SK-N-SH (cell line): ENCODE data around the gene PBX1. TPM values are rescaled to one million over a fixed set of nuclear protein-coding genes. Genes with fewer than 3 reads are reported as not detected.

Experiments
- CTCF ChIA-PET: fragments of 300-600, 350-600 bp; formaldehyde crosslinking; extraction: SDS; loops from one replicate; lab custom pipeline; 2021; lab: Yijun Ruan, JAX
- POLR2A ChIA-PET: fragments of 350-600 bp; sonication (Branson Sonifier 250); formaldehyde crosslinking; extraction: SDS; loops from one replicate; lab custom pipeline; 2020; ENCODE audit warnings: antibody characterized with exemption, inconsistent platforms; lab: Yijun Ruan, JAX
- DNase-seq: peaks from one replicate; pipeline ENCODE4 v3.0.0; 2012
- H2AFZ ChIP-seq: fragments of 200-600 bp; sonication (generic); 2 replicates; pipeline ENCODE4 v1.8.1; 2016; ENCODE audit warnings: antibody characterized with exemption, mild to moderate bottlenecking, low read depth
- H3F3A ChIP-seq: fragments of 200-600 bp; sonication (generic); replicated peaks from 2 replicates; pipeline ENCODE3; 2016; ENCODE audit warnings: antibody characterized with exemption, mild to moderate bottlenecking; ENCODE audit not compliant: insufficient read depth
- H3K27ac ChIP-seq, 2 experiments: fragments of 200-500 bp in 1 of 2; fragments of 200-600 bp in 1 of 2; sonication (Bioruptor generic) in 1 of 2; sonication (generic), shearing (Covaris generic) in 1 of 2; 2 replicates each; pipeline versions ENCODE4 v1.5.1 to v1.6.1; 2014 to 2016; ENCODE audit warnings: low read depth in 2 of 2, inconsistent platforms in 1 of 2, low read length in 1 of 2, mild to moderate bottlenecking in 1 of 2, mixed read lengths in 1 of 2
- H3K27me3 ChIP-seq: fragments of 200-600 bp; sonication (generic), shearing (Covaris generic); 2 replicates; pipeline ENCODE4 v1.6.1; 2016; ENCODE audit warnings: mixed run types; ENCODE audit not compliant: insufficient read depth
- H3K36me3 ChIP-seq, 2 experiments: fragments of 200-500 bp in 1 of 2; fragments of 200-600 bp in 1 of 2; sonication (Bioruptor generic) in 1 of 2; sonication (generic) in 1 of 2; replicated peaks in 1 of 2; 2 replicates each; pipeline versions ENCODE3 to v1.5.1; 2014 to 2016; ENCODE audit warnings: low read length in 1 of 2, mild to moderate bottlenecking in 1 of 2; ENCODE audit not compliant: insufficient read depth in 2 of 2, control insufficient read depth in 1 of 2
- H3K4me1 ChIP-seq, 2 experiments: fragments of 200-500 bp in 1 of 2; fragments of 200-600 bp in 1 of 2; sonication (Bioruptor generic) in 1 of 2; sonication (generic), shearing (Covaris generic) in 1 of 2; 2 replicates each; pipeline versions ENCODE4 v1.5.1 to v1.6.1; 2014 to 2016; ENCODE audit warnings: low read depth in 1 of 2, low read length in 1 of 2, mixed run types in 1 of 2; ENCODE audit not compliant: insufficient read depth in 2 of 2, control insufficient read depth in 1 of 2
- H3K4me2 ChIP-seq: fragments of 200-600 bp; sonication (generic), shearing (Covaris generic); 2 replicates; pipeline ENCODE4 v1.6.1; 2017; ENCODE audit warnings: mixed run types
- H3K4me3 ChIP-seq, 2 experiments: fragments of 200-500 bp in 1 of 2; fragments of 200-600 bp in 1 of 2; sonication (Bioruptor generic) in 1 of 2; sonication (generic), shearing (Covaris generic) in 1 of 2; 2 replicates each; pipeline versions ENCODE4 v1.5.1 to v1.8.1; 2014 to 2016; ENCODE audit warnings: low read depth in 2 of 2, inconsistent platforms in 1 of 2, low read length in 1 of 2, mild to moderate bottlenecking in 1 of 2, mixed read lengths in 1 of 2, moderate library complexity in 1 of 2
- H3K79me2 ChIP-seq: fragments of 200-600 bp; sonication (generic); 2 replicates; pipeline ENCODE4 v1.8.1; 2017; ENCODE audit warnings: mild to moderate bottlenecking; ENCODE audit not compliant: insufficient read depth
- H3K9ac ChIP-seq: fragments of 200-600 bp; sonication (generic); 2 replicates; pipeline ENCODE4 v1.6.1; 2017; ENCODE audit warnings: mixed run types
- H3K9me2 ChIP-seq: fragments of 200-600 bp; sonication (generic); 2 replicates; pipeline ENCODE4 v1.6.1; 2017; ENCODE audit warnings: mixed run types
- H3K9me3 ChIP-seq: fragments of 200-600 bp; sonication (generic); 2 replicates; pipeline ENCODE4 v1.6.1; 2017; ENCODE audit warnings: mixed run types, mild to moderate bottlenecking, moderate library complexity
- H4K20me1 ChIP-seq: fragments of 200-600 bp; sonication (generic); 2 replicates; pipeline ENCODE4 v1.6.1; 2017; ENCODE audit warnings: mild to moderate bottlenecking, mixed run types; ENCODE audit not compliant: insufficient read depth
- CTCF ChIP-seq: fragments of 200-600 bp; sonication (generic); IDR thresholded peaks from 2 replicates; pipeline ENCODE4 v1.6.1; 2017; ENCODE audit warnings: antibody characterized with exemption, mild to moderate bottlenecking, moderate library complexity
- FOSL2 ChIP-seq: IDR thresholded peaks from 2 replicates; pipeline ENCODE4 v1.4.0; 2012; ENCODE audit warnings: low read depth, mild to moderate bottlenecking, moderate library complexity, borderline replicate concordance
- IRF3 ChIP-seq: fragments of 150-350 bp; IDR thresholded peaks from 2 replicates; pipeline ENCODE4 v1.6.1; 2016; ENCODE audit warnings: mild to moderate bottlenecking, low read depth, low read length
- MEF2A ChIP-seq: IDR thresholded peaks from 2 replicates; pipeline ENCODE4 v1.4.0; 2012; ENCODE audit warnings: low read depth, borderline replicate concordance
- NRF1 ChIP-seq: IDR thresholded peaks from 2 replicates; pipeline ENCODE4 v1.6.1; 2012; ENCODE audit warnings: low read depth, mild to moderate bottlenecking, low read length
- POLR2AphosphoS5 ChIP-seq: IDR thresholded peaks from 2 replicates; pipeline ENCODE4 v1.6.1; 2012; ENCODE audit warnings: low read depth, low read length
- RFX5 ChIP-seq: IDR thresholded peaks from 2 replicates; pipeline ENCODE4 v1.6.1; 2012; ENCODE audit warnings: mild to moderate bottlenecking, improper control_type of control experiment, low read length
- RXRA ChIP-seq: IDR thresholded peaks from 2 replicates; pipeline ENCODE4 v1.4.0; 2012; ENCODE audit warnings: low read depth, mild to moderate bottlenecking, borderline replicate concordance
- TAF1 ChIP-seq: IDR thresholded peaks from 2 replicates; pipeline ENCODE4 v1.6.1; 2012; ENCODE audit warnings: low read depth, mild to moderate bottlenecking, low read length, moderate library complexity, borderline replicate concordance
- TEAD4 ChIP-seq: IDR thresholded peaks from 2 replicates; pipeline ENCODE4 v1.4.0; 2012; ENCODE audit warnings: mild to moderate bottlenecking, borderline replicate concordance; ENCODE audit not compliant: insufficient read depth
- USF1 ChIP-seq: IDR thresholded peaks from 2 replicates; pipeline ENCODE4 v1.4.0; 2012; ENCODE audit warnings: low read depth, borderline replicate concordance
- WGBS: methylation state at CpG from one replicate; pipeline ENCODE4 v1.1.6; 2017; ENCODE audit warnings: low lambda C conversion rate; 5-methylcytosine and 5-hydroxymethylcytosine counted together
- polyA plus RNA-seq, 3 experiments: library from polyadenylated mRNA; depleted of rRNA; stranded (reverse); fragments of >200 nt; gene quantifications; 2 replicates each; pipeline ENCODE4 v1.2.3, GENCODE V29; 2012
- TF ChIP-seq, protein P1 (sequence below): fragments of 150-350 bp; IDR thresholded peaks from 2 replicates; pipeline ENCODE4 v1.6.1; 2017; ENCODE audit warnings: antibody characterized with exemption, low read length, low read depth, borderline replicate concordance

Gene PBX1
- polyA plus RNA-seq, 1 of the 3 experiments (the other 2 are of a cell fraction): 27.0 TPM

- H3K27ac ChIP-seq: no peak overlapping the region; a peak in 1 of 4 replicates
Measured at GRCh38 chr1:164709126-164709525, 150.1 kb downstream of the PBX1 start.

DNA sequence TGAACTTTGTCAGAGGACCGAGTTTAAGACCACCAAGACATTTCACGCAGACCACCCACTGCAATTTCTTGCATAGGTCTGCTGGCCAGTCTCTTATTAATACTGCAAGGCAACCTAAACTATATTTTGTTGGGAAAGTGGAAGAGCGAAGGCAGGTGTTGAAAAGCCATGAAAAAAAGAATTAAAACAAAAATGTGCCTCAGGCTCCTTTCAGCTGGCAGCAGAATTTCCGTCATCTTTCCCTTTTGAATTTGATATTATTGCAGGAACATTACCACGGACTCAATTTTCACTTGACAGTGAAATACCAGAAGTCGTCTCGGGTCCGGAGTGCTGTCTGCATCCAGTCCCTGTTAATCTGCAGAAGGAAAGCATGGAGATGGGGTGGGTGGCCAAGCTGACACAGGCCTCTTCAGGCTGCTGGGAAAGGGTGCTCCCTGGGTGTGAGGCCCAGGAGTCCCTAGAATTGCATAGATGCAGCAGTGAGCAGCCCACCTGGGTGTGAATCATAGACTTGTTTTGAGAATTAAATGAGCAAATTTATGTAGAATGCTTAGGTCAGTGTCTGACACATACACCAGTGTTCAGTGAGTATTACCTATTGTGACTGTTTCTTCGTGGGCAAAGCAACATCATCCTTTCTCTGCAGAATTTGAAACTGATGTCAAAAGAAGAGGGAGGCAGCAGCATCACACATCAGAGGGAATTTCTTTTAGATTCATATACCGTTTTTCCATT lies 150.7 kb downstream of the PBX1 start:
- CTCF ChIA-PET: interaction anchor here (1.2 to 1.3 kb wide), 2 partner anchors 16 to 77 kb away, joined by 3 read pairs; no protein-coding TSS in a partner anchor
- no peaks in the 10 kb centered on the region for H3K9me3 ChIP-seq
- H3K4me2 ChIP-seq: no peak overlapping the region
- WGBS: 82% methylated on average over 10 of the region's 10 CpGs
- TF ChIP-seq CTCF (no peak), TEAD4 (no peak), FOSL2 (no peak), MEF2A (no peak), RFX5 (no peak), RXRA (no peak), TAF1 (no peak)
- H3K4me3 ChIP-seq: no peak overlapping the region
- no peaks in the 10 kb centered on the region for H3K9me2 ChIP-seq
- H3K4me1 ChIP-seq: peaks cover 15 to 52% of the 10 kb centered on the region in 2 experiments
- POLR2A ChIA-PET: no interaction called here
- H3K9ac ChIP-seq: no peak overlapping the region
- H2AFZ ChIP-seq: no peak overlapping the region
- no peak for DNase-seq
- no peaks in the 10 kb centered on the region for H3K27me3 ChIP-seq
- H4K20me1 ChIP-seq: no peaks in the 10 kb centered on the region
- H3K36me3 ChIP-seq: peaks cover 0 to under 1% of the 10 kb centered on the region in 2 experiments
- no peak overlapping the region for H3K27ac ChIP-seq
- H3K79me2 ChIP-seq: no peaks in the 10 kb centered on the region
- peaks cover 24% of the 10 kb centered on the region for H3F3A ChIP-seq

More at GRCh38 chr1:164709126-164709525, 150.1 kb downstream of the PBX1 start:
- POLR2A ChIA-PET: no interaction called here
- no peak overlapping the region for H3K4me3 ChIP-seq
- H3K9me3 ChIP-seq: no peaks in the 10 kb centered on the region
- H3K36me3 ChIP-seq: no peaks in the 10 kb centered on the region
- 88% methylated on average over 4 of the region's 4 CpGs for WGBS
- H3K9me2 ChIP-seq: no peaks in the 10 kb centered on the region
- CTCF ChIA-PET: interaction anchor here (0.7 to 1.3 kb wide), 3 partner anchors 16 to 1327 kb away, joined by 3 to 4 read pairs (median 3); no protein-coding TSS in a partner anchor
- H3K9ac ChIP-seq: no peak overlapping the region
- H3K4me1 ChIP-seq: peaks cover 15 to 52% of the 10 kb centered on the region in 2 experiments
- no peak for TF ChIP-seq USF1
- no peak for TF ChIP-seq RXRA
- TF ChIP-seq, protein P1, sequence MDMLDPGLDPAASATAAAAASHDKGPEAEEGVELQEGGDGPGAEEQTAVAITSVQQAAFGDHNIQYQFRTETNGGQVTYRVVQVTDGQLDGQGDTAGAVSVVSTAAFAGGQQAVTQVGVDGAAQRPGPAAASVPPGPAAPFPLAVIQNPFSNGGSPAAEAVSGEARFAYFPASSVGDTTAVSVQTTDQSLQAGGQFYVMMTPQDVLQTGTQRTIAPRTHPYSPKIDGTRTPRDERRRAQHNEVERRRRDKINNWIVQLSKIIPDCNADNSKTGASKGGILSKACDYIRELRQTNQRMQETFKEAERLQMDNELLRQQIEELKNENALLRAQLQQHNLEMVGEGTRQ: no peak
- TF ChIP-seq NRF1: no peak
- no peak for TF ChIP-seq IRF3
- TF ChIP-seq POLR2AphosphoS5: no peak
- no peaks in the 10 kb centered on the region for H4K20me1 ChIP-seq
- H3K4me2 ChIP-seq: no peak overlapping the region
- H3K79me2 ChIP-seq: no peaks in the 10 kb centered on the region
- H2AFZ ChIP-seq: no peak overlapping the region
- DNase-seq: no peak
- H3F3A ChIP-seq: peaks cover 24% of the 10 kb centered on the region
- no peaks in the 10 kb centered on the region for H3K27me3 ChIP-seq
